ENCODE measurements around the gene SLC16A11. TPM values are rescaled to one million over a fixed set of nuclear protein-coding genes. Genes with fewer than 3 reads are reported as not detected.

Gene SLC16A11
- total RNA-seq, 6 experiments from 2014 or later = 0.84 to 10.2 (median 2.4) TPM

GRCh38 chr17:7020894-7021664, 22.8 kb downstream of the SLC16A11 start:
- no peak for TF ChIP-seq CTCF (IDR thresholded peaks at IDR 0.05)
- no peak for TF ChIP-seq POLR2A (IDR thresholded peaks at IDR 0.05)
- 59% methylated on average over 11 of the region's 11 CpGs for WGBS (ENCODE audit: insufficient coverage, low coverage, low lambda C conversion rate, missing lambda C conversion rate)
- H3K27ac ChIP-seq = peak overlapping the region; percentile 51 to 72 (median 72)
- no peaks in the 10 kb centered on the region for H3K27me3 ChIP-seq
- DNase-seq = no peak
- intact Hi-C loops (cut with DNase I) = no loop called here
- H3K4me1 ChIP-seq = peaks cover 0 to 10% (median 2%) of the 10 kb centered on the region in 4 donors
- H3K9me3 ChIP-seq = no peaks in the 10 kb centered on the region
- no peak for ATAC-seq
- no peaks in the 10 kb centered on the region for H3K36me3 ChIP-seq
- H3K4me3 ChIP-seq = no peak overlapping the region

GRCh38 chr17:7019839-7020519, 23.9 kb downstream of the SLC16A11 start:
- DNase-seq = no peak
- no peak for ATAC-seq
- WGBS (ENCODE audit: insufficient coverage, low coverage, low lambda C conversion rate, missing lambda C conversion rate) = 20% methylated on average over 9 of the region's 16 CpGs
- peak overlapping the region; percentile 50 to 59 (median 58) for H3K4me3 ChIP-seq
- peak overlapping the region; percentile 70 to 73 (median 71) for H3K27ac ChIP-seq
- intact Hi-C loops (cut with DNase I) = no loop called here
- peaks cover 0 to 13% (median 5%) of the 10 kb centered on the region in 4 donors for H3K4me1 ChIP-seq
- H3K36me3 ChIP-seq = no peaks in the 10 kb centered on the region
- H3K27me3 ChIP-seq = no peaks in the 10 kb centered on the region
- TF ChIP-seq POLR2A (IDR thresholded peaks at IDR 0.05) (no peak), CTCF (IDR thresholded peaks at IDR 0.05) (no peak)
- H3K9me3 ChIP-seq = no peaks in the 10 kb centered on the region

- Histone ChIP-seq H3K4me1 (peaks cover 0 to 14% (median 5%) of the 10 kb centered on the region in 4 donors), H3K27ac (peak overlapping the region; percentile 70 to 73 (median 71)), H3K36me3 (no peaks in the 10 kb centered on the region), H3K9me3 (no peaks in the 10 kb centered on the region), H3K27me3 (no peaks in the 10 kb centered on the region), H3K4me3 (peak overlapping the region; percentile 50 to 59 (median 58))
- ATAC-seq (no peak), DNase-seq (no peak)
- TF ChIP-seq POLR2A (IDR thresholded peaks at IDR 0.05) (no peak), CTCF (IDR thresholded peaks at IDR 0.05) (no peak)
- intact Hi-C loops (cut with DNase I) = no loop called here
- WGBS (ENCODE audit: insufficient coverage, low coverage, low lambda C conversion rate, missing lambda C conversion rate) = 27% methylated on average over 8 of the region's 10 CpGs
Measured at GRCh38 chr17:7019367-7019766, 24.5 kb downstream of the SLC16A11 start.

- Histone ChIP-seq H3K4me3 (peak overlapping the region in 2 of 3 donors; percentile 2 to 58), H3K27ac (peak overlapping the region; percentile 47 to 73 (median 53)), H3K27me3 (no peaks in the 10 kb centered on the region), H3K4me1 (peaks cover 0 to 14% (median 5%) of the 10 kb centered on the region in 4 donors), H3K9me3 (no peaks in the 10 kb centered on the region), H3K36me3 (no peaks in the 10 kb centered on the region)
- no peak for DNase-seq
- no peak for ATAC-seq
- WGBS (ENCODE audit: insufficient coverage, low coverage, low lambda C conversion rate, missing lambda C conversion rate) = 68% methylated on average over 3 of the region's 10 CpGs
- TF ChIP-seq CTCF (IDR thresholded peaks at IDR 0.05) (no peak), POLR2A (IDR thresholded peaks at IDR 0.05) (no peak)
- intact Hi-C loops (cut with DNase I) = no loop called here
Measured at GRCh38 chr17:7018331-7018964, 25.4 kb downstream of the SLC16A11 start.

All from right lobe of liver (tissue), 6 donors.